Metanephros (tissue), 2 donors: ENCODE measurements around the gene SV2C. TPM values are rescaled to one million over a fixed set of nuclear protein-coding genes. Genes with fewer than 3 reads are reported as not detected.

ENCODE experiments used
- small RNA-seq: library from RNA; depleted of rRNA; stranded (forward); fragments of <200 nt; gene quantifications from one replicate; pipeline ENCODE3, GENCODE V24; 2014; ENCODE audit warnings: low replicate concordance
- total RNA-seq: library from RNA; depleted of rRNA; stranded (reverse); fragments of >200 nt; gene quantifications from one replicate; pipeline ENCODE4 v1.2.3, GENCODE V29; 2014

The SV2C gene, protein sequence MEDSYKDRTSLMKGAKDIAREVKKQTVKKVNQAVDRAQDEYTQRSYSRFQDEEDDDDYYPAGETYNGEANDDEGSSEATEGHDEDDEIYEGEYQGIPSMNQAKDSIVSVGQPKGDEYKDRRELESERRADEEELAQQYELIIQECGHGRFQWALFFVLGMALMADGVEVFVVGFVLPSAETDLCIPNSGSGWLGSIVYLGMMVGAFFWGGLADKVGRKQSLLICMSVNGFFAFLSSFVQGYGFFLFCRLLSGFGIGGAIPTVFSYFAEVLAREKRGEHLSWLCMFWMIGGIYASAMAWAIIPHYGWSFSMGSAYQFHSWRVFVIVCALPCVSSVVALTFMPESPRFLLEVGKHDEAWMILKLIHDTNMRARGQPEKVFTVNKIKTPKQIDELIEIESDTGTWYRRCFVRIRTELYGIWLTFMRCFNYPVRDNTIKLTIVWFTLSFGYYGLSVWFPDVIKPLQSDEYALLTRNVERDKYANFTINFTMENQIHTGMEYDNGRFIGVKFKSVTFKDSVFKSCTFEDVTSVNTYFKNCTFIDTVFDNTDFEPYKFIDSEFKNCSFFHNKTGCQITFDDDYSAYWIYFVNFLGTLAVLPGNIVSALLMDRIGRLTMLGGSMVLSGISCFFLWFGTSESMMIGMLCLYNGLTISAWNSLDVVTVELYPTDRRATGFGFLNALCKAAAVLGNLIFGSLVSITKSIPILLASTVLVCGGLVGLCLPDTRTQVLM
- total RNA-seq, result 0.18 TPM

DNA sequence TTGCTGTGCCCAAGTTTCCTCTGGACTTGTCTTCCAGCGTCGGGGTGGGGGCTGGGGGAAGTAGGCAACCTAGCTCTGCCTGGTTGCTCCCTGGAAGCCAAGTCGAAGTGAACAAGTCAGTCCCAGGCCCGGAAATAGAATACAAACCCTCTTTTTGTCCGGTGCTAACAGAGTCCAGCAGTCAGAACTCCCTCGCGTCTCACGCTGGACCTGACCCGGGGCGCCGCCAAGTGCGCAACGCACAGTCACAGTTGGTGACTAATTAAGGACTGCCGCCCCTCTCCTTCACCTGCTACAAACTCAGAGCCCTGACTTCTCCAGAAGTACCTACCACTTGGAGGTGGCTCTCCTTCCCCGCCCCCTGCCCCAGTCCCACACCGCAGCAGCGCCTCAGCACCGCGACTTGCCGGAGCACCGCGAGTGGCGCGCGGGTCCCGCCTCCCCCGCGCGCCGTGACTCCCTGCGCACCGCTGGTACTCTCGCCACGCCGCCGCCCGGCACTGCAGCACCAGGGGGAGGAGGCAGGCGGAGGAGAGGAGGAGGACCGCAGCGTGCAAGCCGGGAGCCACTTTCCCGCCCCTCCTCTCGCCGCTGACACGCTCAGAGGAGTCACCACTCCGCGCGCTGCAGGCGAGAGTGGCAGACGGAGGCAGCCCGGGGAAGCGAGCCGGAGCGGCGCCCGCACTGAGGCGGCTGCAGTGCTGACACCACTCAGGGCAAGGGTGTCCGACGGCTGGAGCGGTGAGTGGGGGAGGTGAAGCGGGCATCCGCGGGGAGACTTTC, at the start of gene SV2C:
Gene SV2C, plus strand, starts transcription at position 612 of the 783 bp plus-strand sequence. CDS start 48,368 bp downstream, outside the sequence.

DNA sequence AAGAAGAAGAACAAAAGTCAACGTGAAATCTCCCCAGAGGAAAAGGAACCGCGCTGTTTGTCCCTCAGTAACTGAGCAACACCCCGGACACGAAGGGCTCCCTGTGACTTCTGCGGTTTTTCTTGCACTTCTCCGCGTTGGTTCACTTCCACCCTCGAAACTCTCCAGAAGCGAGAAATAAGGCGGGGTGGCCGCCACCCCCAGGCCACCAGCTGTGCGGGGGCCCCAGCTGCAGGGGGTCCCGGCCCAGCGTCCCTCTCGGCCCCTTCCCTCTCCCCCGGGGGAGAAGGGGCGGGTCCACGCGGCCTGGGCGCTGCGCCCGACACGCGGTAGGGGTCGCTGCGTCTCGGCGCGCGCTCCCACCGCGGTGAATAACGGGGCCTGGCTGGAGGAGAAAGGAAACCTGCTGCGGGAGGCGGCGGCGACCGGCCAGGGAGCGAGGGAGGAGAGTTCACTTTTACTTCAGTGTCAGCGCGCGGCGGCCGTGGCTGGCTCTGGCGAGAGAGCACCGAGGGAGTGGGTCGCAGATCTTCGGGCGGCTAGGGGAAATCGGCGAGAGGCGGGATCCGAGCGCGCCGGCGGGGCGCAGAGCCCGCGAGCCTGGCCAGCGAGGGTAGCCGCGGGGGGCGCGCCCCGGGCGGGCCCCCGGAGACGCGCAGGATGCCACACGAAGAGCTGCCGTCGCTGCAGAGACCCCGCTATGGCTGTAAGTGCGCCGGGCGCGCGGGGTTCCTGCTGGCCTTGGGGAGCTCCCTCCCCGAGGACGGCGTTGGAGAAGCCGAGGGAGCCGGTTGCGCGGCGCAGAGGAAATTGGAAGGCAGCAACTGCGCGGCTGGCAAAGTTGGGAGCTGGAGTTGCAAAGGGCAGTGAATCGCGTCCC, 319.9 kb downstream of the SV2C start, which contains the start of gene IQGAP2:
Gene IQGAP2, plus strand, starts transcription at position 400 of the 880 bp plus-strand sequence. Its CDS starts 261 bp downstream, at position 661.

Small RNA genes lying within 50 kb of the gene (small RNA-seq; reads per million reads assigned to genes)
- gene AC113404.2 (not detected), gene RNA5SP186 (not detected)
